RPMI8226 (cell line): ENCODE data around the gene CAMTA1.
A peak's percentile ranks its signal among the peaks of the same experiment; 100 is the strongest.

Source experiments
- DNase-seq: peaks from one replicate; pipeline ENCODE4 v3.0.0-alpha.2; 2015

CAMTA1 gene

DNA sequence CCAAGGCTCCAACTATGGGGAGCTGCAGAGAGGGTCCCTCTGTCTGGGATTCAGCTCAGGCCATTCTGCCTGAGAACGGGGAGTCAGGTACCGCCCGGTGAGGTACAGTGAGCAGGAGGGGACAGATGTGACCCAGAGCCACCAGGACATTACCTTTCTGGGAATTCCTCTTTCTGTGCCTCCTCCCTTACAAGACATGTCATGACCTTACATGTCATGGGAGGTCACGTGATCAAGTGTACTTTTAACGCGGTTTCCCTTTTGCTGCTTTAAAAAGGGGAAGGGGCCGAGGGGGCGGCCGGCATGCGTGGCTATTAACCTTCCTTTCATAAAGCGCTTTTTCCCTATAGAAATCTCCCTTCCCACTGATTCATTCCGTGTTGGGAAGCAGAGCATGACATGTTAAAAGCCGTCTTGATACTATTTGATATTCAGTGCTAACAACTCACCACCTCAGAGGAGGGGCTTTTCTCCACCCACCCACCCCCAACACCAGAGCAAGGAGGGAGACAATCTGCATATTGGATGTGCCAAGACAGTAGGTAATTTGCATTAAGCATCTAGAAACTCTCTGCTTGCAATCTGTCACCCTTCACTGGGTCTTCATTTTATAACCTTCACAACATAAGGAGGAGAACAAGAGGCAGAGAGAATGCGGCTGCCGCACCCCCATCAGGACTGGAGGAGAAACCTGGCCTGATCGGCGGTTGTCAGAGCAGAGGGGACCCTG is 872.2 kb downstream of the CAMTA1 start:
- no peak for DNase-seq

DNA sequence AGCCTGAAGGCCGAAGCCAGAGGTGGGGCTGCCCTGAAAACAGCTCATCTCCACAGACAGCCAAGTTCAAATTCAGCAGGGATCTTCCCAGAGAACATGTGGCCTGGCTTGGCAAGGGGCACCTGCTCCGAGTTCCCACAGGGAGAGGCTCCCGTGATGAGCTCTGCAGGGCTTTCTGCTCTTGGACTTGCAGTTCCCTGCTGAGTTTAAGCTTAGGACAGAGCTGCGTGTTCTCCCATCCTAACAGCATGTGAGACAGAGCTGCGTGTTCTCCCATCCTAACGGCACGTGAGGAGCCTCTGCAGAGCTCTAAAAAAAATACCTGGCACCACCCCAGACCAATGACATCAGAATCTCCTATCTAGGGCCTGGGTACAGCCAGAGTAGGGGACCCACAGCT is 872.8 kb downstream of the CAMTA1 start:
- DNase-seq: no peak

DNA sequence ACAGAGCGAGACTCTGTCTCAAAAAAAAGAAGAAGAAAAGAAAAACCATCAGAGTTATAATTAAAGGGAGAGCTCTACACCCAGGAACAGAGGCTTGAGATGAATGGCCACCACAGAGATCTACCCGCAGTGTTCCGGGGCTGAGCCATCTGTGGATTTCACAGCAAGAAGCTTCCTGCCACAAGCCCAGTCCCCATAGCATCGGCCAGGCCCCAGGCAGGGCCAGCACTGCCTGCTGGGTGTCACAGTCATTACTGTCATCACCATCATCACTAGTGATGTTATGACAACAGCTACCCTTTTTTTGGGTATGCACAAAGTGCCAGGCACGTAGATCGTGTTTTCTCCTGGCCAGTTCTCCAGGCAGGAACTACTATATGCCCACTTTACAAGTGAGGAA is 874.3 kb downstream of the CAMTA1 start:
- DNase-seq: no peak

DNA sequence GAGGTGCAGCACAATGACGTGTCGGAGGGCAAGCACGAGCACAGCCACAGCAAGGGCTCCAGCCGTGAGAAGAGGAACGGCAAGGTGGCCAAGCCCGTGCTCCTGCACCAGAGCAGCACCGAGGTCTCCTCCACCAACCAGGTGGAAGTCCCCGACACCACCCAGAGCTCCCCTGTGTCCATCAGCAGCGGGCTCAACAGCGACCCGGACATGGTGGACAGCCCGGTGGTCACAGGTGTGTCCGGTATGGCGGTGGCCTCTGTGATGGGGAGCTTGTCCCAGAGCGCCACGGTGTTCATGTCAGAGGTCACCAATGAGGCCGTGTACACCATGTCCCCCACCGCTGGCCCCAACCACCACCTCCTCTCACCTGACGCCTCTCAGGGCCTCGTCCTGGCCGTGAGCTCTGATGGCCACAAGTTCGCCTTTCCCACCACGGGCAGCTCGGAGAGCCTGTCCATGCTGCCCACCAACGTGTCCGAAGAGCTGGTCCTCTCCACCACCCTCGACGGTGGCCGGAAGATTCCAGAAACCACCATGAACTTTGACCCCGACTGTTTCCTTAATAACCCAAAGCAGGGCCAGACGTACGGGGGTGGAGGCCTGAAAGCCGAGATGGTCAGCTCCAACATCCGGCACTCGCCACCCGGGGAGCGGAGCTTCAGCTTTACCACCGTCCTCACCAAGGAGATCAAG is 878.3 kb downstream of the CAMTA1 start:
- DNase-seq: no peak

DNA sequence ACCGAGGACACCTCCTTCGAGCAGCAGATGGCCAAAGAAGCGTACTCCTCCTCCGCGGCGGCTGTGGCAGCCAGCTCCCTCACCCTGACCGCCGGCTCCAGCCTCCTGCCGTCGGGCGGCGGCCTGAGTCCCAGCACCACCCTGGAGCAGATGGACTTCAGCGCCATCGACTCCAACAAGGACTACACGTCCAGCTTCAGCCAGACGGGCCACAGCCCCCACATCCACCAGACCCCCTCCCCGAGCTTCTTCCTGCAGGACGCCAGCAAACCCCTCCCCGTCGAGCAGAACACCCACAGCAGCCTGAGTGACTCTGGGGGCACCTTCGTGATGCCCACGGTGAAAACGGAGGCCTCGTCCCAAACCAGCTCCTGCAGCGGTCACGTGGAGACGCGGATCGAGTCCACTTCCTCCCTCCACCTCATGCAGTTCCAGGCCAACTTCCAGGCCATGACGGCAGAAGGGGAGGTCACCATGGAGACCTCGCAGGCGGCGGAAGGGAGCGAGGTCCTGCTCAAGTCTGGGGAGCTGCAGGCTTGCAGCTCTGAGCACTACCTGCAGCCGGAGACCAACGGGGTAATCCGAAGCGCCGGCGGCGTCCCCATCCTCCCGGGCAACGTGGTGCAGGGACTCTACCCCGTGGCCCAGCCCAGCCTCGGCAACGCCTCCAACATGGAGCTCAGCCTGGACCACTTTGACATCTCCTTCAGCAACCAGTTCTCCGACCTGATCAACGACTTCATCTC is 879.1 kb downstream of the CAMTA1 start:
- no peak for DNase-seq

DNA sequence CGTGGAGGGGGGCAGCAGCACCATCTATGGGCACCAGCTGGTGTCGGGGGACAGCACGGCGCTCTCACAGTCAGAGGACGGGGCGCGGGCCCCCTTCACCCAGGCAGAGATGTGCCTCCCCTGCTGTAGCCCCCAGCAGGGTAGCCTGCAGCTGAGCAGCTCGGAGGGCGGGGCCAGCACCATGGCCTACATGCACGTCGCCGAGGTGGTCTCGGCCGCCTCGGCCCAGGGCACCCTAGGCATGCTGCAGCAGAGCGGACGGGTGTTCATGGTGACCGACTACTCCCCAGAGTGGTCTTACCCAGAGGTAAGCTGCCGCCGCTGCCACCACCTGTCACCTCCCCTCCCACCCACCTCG is 879.6 kb downstream of the CAMTA1 start:
- no peak for DNase-seq

DNA sequence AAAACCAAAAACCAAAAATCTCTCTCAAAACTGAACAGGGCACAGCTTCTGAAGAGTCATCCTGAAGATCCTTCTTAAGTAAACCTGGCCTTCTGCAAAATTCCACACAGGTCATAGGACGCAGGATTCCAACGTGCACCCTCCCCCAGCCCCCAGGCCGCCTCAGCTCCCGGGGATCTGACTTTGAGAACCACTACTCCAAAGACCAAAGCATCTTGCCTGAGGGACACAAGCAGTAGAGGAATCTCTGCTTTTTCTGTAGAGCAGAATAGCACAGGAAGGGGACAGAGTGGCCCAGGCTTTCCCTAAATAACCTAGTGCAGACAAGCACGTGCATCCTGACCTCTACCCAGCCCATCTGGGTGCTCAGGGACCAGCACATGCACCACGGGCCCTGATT is 881.0 kb downstream of the CAMTA1 start:
- no peak for DNase-seq

DNA sequence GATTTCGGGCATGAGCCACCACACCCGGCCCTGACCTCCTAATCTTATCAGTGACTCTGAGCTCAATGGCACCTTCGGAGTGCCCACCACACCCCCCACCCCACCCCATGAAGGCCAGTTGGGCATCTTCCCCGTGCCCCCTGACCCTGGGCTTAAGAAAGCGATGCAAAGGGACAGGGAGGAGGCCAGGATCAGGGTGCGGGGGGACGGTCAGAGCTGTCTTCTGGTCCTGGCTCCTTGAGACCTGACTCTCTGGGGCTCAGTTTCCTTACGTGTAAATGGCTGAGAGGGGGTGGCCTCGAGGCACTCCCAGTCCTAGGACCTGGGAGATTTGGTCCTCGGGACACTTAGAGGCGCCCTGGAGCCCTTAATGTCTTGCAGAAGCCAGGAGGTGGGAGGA is 881.9 kb downstream of the CAMTA1 start:
- DNase-seq: no peak

DNA sequence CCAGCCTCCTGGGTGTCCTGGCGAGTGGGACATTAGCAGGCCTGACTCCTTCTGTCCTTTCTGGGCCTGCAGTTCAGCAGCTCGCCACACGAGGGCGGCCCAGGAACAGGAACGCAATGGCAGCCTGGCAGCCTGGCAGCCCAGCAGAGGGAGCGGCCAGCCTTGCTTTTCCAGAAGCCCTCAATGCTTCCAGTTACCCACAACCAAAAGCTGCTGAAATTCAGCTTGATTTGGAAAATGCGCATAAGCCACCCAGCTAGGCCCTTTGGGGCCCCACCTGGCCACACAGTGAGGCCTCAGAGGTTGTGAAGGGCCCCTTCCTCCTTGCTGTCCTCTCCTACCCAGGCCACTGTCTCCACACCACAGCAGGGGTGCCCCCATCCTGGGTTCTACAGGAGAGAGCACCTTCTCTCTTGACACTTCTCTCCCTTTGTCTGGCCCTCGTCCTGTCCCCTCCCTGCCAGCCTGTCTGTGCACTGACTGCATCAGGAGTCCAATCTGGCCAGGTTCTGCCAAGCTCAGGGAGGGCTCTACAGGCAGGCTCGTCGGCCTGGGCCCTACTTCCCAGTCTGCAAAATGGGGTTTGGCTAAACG is 882.5 kb downstream of the CAMTA1 start:
- peak; percentile 89 for DNase-seq

DNA sequence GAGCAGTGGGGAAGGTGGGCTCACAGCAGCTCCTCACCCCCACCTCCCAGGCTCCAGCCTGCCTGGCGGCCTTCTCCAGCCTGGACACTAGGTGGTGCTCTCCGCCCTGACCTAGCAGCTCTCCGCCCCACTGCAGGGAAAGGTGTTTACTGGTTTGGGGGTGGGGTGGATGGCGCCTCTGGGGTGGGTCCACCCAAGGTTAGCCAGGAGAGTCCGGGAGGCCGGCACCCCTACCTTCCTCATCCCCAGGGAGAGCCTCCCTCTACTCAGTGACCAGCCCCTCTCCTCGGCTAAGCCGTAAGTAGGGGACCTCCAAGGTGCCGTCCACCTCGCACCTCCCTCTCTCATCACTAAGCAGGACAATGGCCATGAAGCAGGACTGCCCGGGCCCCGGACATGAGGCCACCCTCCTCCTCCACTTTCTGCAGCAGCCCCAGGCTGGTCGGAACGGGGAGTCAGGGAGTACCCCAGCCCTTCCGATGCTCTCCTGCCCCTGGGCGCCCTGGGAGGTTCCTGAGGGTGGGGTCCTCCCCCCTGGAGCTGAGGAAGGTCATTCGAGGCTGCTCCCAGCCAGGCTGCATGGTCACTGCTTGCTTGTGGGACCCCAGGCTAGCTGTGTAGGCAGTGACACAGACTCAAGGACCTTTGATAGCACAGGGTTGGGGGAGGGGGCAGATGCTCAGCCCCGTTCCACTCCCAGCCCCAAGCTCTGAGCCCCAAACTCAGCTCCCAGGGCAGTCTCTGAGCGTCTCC is 884.5 kb downstream of the CAMTA1 start:
- peak; percentile 73 for DNase-seq

DNA sequence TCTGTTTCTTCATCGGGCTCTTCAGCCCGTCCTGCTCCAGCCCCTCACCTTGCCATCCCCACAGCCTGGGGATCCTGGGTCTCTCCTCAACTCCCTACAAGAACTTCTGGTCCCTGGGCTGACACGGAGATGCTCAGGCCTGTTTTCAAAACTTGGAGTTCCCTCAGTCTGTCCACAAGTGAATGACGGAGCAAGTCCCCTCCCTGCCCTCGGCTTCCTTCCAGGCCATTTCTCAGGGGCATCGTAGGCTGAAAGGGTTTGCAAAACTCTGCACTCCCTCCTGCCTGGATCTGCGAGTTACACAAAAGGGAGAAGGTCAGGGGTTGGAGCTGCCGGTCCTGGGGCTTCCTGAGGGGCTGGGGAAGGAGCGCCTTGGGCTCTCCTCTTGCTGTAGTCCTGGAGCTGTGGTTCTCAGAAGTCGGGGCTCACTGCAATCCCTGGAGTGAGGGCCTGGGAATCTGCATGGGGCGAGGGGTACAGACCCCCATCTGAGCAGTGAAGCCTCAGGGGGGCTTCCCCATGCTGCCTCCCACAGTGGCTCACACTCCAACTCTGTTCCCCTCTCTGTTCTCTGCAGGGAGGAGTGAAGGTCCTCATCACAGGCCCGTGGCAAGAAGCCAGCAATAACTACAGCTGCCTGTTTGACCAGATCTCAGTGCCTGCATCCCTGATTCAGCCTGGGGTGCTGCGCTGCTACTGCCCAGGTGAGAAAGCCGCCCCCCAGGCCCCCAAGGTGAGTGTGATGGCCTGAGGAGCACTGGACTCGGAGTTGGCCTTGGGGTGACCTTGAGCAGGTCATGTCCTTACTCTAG is 885.3 kb downstream of the CAMTA1 start:
- DNase-seq: peak; percentile 43

DNA sequence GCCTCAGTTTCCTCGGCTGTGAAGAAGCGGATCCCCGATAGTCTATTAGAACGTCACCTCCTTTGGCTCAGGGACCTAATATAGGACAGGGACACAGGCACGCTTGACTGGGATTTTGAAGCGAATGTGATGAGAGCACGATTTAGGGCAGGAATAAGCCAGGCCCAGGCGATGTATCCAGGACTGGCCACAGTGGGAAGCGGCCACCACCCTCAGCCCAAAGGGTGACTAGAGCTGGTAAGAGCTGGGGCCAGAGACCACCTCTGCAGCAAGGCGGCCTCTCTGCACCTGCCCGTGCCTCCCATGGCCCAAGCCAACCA is 885.9 kb downstream of the CAMTA1 start:
- DNase-seq: no peak

DNA sequence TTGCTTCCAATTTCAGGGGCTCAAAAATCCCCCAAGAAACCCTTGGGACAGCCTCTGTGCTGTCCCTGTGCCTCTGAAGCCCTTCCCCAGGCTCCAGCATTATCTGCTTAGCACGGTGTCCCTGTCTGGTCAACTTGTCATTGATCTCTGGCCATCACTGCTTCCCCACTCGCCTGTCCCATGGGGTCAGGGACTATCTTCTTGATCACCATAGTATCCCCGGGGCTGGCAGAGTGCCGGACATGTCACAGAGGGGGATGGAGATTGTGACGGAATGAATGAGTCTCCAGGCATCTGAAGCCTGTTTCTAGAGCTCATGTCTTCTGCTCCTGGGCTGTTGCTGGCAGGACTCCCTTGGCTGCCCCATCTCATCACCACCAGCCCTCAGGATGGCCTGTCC is 886.4 kb downstream of the CAMTA1 start:
- no peak for DNase-seq

DNA sequence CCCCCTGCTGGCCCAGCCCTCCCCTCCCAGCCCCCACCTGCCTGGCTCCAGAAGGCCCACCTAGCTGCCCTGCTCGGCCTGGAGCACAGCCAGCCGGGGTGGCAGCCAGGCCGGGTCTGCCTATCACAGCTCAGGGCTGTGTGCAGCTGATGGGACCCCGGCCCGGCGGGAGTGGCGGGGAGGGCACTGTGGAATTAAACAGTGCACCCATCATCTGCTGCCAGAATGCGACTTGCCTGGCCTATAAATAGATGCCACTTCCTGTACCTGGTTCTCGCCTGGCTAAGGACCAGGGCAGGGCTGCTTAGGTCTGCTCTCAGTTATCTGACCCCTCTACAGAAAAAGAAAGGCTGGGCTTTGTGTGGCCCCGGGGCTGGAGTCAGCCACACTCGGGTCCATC is 887.6 kb downstream of the CAMTA1 start:
- peak; percentile 83 for DNase-seq

DNA sequence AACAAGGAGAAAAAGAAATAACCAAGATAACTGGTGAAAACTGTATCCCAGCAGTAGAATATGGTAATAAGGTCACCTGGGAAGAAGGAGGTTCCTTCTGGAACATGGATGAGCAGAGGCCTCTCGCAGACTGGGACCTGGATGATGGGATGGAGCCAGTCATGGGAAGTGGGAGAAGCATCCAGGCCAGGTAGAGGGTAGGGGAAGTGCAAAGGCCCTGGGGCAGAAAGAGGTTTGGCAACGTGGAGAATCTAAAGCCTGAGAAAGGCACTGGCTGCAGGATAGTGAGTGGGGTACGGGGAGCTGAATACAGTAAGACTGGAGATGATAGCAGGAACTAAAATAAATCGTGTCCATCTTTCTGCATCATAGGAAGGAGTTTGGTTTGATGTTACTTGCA is 889.7 kb downstream of the CAMTA1 start:
- no peak for DNase-seq

DNA sequence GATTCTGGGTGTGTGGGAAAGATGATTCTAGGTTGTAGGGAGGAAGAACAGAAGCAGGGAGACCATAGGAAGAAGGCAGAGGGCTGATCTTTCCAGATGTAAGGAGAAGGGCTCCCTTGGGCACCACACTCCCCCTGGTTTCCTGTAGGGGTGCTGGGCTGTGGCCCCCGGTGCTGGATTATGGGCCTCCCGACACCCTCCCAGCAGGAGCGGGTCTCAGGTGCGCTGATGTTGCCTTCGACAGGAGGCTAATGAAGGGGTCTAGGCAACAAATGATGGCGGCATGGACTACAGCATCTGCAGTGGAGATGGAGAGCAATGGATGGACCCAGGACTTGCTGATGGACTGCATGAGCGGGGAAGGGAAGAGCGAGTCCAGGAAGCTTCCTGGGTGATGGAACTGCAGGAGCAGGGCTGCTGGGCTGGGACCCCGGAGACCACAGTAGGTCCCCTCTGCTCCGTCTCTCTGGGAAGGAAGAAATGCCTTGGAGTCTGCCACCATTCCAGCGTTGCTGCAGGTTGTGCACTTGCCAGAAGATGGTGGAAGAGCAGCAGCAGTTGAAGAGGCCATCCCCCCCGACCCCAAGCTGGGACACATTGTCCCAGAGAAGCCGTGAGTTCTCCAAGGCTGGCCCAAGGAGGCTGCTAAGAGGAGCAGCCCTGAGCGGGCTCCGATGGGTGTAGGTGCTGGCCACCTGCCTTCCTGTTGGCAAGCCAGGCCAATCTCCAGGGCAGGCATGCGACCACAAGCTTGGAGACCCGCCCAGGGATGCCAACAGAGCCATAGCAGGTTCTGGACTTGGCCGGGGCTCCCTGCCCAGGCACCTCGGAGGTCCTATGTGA is 890.4 kb downstream of the CAMTA1 start:
- DNase-seq: no peak

DNA sequence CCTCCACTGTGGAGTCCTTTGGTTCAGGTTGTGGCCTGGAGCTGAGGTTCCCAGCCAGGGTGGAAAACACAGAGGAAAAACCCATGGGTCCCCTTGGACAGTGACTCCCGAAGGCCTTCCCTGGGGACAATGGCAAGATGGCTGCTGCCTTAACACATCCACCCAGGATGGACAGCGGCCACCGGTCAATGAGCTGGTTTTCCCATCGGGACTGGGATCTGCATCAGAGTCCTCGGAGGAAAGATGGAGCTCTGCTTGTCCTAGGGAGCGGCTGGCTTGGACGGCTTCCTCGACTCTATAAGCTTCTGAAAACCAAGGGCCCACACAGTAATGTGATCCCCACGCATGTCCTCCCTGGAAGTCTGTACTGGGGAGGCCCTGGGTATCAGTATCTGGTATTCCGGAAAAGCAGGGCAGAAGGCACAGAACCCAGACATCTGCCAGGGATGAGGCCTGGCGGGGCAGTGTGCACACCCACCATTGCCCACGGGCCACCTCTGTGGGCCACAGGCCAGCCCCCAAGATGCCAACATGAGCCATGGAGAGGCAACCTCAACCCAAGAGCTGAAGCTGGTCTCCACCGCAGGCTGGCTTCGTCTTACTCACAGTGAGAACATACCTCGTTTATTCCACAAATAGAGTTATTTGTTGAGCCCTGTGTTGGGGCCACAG is 891.2 kb downstream of the CAMTA1 start:
- DNase-seq: no peak

DNA sequence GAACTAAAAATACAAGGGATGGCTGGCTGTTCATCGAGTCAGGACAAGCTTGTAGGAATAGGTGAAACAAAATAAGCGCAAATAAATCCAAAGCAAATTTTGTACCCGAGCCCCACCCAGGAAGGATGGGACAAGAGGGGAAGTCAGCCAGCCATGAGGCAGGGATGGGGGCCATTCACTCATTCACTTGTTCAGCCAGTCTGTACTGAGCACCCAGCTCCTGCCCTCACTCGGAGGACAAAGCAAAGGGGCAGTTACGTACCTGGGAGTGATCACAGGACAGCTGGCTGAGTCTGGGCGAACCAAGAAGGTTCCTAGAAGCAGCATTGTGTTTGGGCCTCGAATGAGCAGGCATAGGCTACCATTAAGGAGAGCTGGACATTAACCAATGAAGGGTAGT is 891.9 kb downstream of the CAMTA1 start:
- DNase-seq: no peak

DNA sequence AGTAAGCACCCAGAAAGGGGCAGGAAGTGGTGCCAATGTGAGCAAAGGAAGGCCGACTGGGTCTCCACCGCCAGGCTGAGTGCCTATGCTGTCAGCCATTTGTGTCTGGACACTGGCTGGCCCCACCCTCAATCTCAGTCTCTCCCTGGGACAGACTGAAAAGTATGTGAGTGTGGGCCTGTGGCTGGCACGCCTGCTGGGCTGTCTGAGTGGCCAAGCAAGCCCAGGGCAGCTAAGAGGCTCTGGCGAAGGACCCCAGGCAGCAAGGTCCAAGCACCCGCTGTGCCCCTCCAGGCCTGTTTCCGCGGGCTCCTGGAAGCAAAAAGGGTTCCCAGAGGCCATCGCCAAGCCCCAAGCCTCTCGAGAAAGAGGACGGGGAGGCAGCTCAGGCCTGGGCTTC is 892.6 kb downstream of the CAMTA1 start:
- no peak for DNase-seq

DNA sequence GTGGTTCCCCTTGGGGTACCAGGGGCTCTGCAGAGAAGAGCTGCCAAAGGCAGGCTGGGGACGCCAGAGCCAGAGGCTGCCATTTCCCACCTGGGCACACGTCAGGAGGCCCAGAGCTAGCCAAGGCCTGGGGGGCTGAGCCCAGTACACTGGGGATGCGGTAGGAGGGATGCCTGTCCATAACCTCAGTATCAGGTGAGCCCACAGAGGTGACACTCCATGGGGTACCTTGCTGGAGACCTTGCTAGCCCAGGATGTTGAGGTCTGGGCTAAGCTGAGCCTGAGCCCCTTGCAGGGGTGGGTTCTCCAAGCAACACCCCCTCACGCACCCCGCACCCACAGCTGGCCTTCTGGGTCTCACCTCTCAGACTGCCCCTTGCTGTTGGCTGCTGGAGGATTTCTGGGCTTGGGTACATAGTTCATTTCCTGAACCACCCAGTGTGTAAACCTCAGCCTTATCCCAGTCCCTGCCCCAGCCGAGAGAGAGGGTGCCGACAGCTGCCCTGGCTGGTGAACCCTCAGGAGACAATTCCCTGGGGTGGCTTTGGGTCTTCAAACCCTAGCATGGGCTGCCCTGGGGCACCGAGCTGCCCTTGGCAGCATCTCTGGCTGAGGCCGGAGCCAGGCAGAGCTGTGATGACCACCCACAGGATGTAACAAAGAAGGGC is 893.4 kb downstream of the CAMTA1 start:
- no peak for DNase-seq
